Measurements from ENCODE around the gene DMRT1. TPM values are rescaled to one million over a fixed set of nuclear protein-coding genes. Genes with fewer than 3 reads are reported as not detected.

Gene DMRT1
- polyA plus RNA-seq, 1 donor from 2014 or later, result not detected

- Mint-ChIP-seq H3K4me1 (no peaks in the 10 kb centered on the region), H3K36me3 (no peaks in the 10 kb centered on the region), H3K4me3 (no peak overlapping the region), H3K9me3 (no peaks in the 10 kb centered on the region), H3K27me3 (peaks cover 12% of the 10 kb centered on the region), H3K27ac (no peak overlapping the region)
Observed at GRCh38 chr9:926976-927375, 85.5 kb downstream of the DMRT1 start.

GRCh38 chr9:928363-929042 lies 87.0 kb downstream of the DMRT1 start:
- H3K36me3 Mint-ChIP-seq, result no peaks in the 10 kb centered on the region
- H3K9me3 Mint-ChIP-seq, result no peaks in the 10 kb centered on the region
- H3K4me1 Mint-ChIP-seq, result no peaks in the 10 kb centered on the region
- peaks cover 9% of the 10 kb centered on the region for H3K27me3 Mint-ChIP-seq
- no peak overlapping the region for H3K4me3 Mint-ChIP-seq
- no peak overlapping the region for H3K27ac Mint-ChIP-seq

GRCh38 chr9:929719-930118 lies 88.2 kb downstream of the DMRT1 start:
- no peak overlapping the region for H3K4me3 Mint-ChIP-seq
- H3K27ac Mint-ChIP-seq, result no peak overlapping the region
- peaks cover 14% of the 10 kb centered on the region for H3K27me3 Mint-ChIP-seq
- H3K9me3 Mint-ChIP-seq, result no peaks in the 10 kb centered on the region
- no peaks in the 10 kb centered on the region for H3K4me1 Mint-ChIP-seq
- no peaks in the 10 kb centered on the region for H3K36me3 Mint-ChIP-seq

GRCh38 chr9:933356-933755 lies 91.9 kb downstream of the DMRT1 start:
- H3K4me3 Mint-ChIP-seq, result no peak overlapping the region
- H3K27ac Mint-ChIP-seq, result no peak overlapping the region
- peaks cover 12% of the 10 kb centered on the region for H3K27me3 Mint-ChIP-seq
- no peaks in the 10 kb centered on the region for H3K36me3 Mint-ChIP-seq
- H3K9me3 Mint-ChIP-seq, result peaks cover 0 to 6% (median 0%) of the 10 kb centered on the region in 3 donors
- H3K4me1 Mint-ChIP-seq, result no peaks in the 10 kb centered on the region

GRCh38 chr9:935348-935965 lies 94.0 kb downstream of the DMRT1 start:
- no peaks in the 10 kb centered on the region for H3K36me3 Mint-ChIP-seq
- H3K4me1 Mint-ChIP-seq, result no peaks in the 10 kb centered on the region
- H3K27me3 Mint-ChIP-seq, result peaks cover 18% of the 10 kb centered on the region
- peaks cover 0 to 14% (median 13%) of the 10 kb centered on the region in 3 donors for H3K9me3 Mint-ChIP-seq
- H3K4me3 Mint-ChIP-seq, result no peak overlapping the region
- H3K27ac Mint-ChIP-seq, result no peak overlapping the region

GRCh38 chr9:942805-943580 lies 101.5 kb downstream of the DMRT1 start:
- Mint-ChIP-seq H3K27me3 (peaks cover 14% of the 10 kb centered on the region), H3K4me3 (no peak overlapping the region)

GRCh38 chr9:947985-948384 lies 106.5 kb downstream of the DMRT1 start:
- Mint-ChIP-seq H3K4me1 (no peaks in the 10 kb centered on the region), H3K4me3 (no peak overlapping the region), H3K36me3 (no peaks in the 10 kb centered on the region), H3K9me3 (no peaks in the 10 kb centered on the region), H3K27ac (no peak overlapping the region), H3K27me3 (peaks cover 22% of the 10 kb centered on the region)

More at GRCh38 chr9:942805-943580, 101.5 kb downstream of the DMRT1 start:
- Mint-ChIP-seq H3K4me1 (no peaks in the 10 kb centered on the region), H3K27ac (peak overlapping the region in 1 of 3 donors; percentile 2), H3K36me3 (no peaks in the 10 kb centered on the region), H3K9me3 (peaks cover 0 to 13% (median 10%) of the 10 kb centered on the region in 3 donors)

- Mint-ChIP-seq H3K9me3 (no peaks in the 10 kb centered on the region), H3K27me3 (peaks cover 22% of the 10 kb centered on the region), H3K27ac (no peak overlapping the region), H3K4me1 (no peaks in the 10 kb centered on the region), H3K4me3 (peak overlapping the region in 1 of 4 donors; percentile 7), H3K36me3 (no peaks in the 10 kb centered on the region)
Observed at GRCh38 chr9:948497-948896, 107.0 kb downstream of the DMRT1 start.

- no peaks in the 10 kb centered on the region for H3K36me3 Mint-ChIP-seq
- H3K9me3 Mint-ChIP-seq, result no peaks in the 10 kb centered on the region
- H3K4me1 Mint-ChIP-seq, result no peaks in the 10 kb centered on the region
- H3K27ac Mint-ChIP-seq, result no peak overlapping the region
- peaks cover 22% of the 10 kb centered on the region for H3K27me3 Mint-ChIP-seq
- no peak overlapping the region for H3K4me3 Mint-ChIP-seq
Observed at GRCh38 chr9:950139-950538, 108.6 kb downstream of the DMRT1 start.

- H3K27me3 Mint-ChIP-seq, result peaks cover 22% of the 10 kb centered on the region
- H3K36me3 Mint-ChIP-seq, result no peaks in the 10 kb centered on the region
- no peaks in the 10 kb centered on the region for H3K4me1 Mint-ChIP-seq
- no peak overlapping the region for H3K27ac Mint-ChIP-seq
- H3K9me3 Mint-ChIP-seq, result no peaks in the 10 kb centered on the region
- H3K4me3 Mint-ChIP-seq, result no peak overlapping the region
Observed at GRCh38 chr9:952546-952945, 111.0 kb downstream of the DMRT1 start.

- H3K27ac Mint-ChIP-seq, result no peak overlapping the region
- peaks cover 26% of the 10 kb centered on the region for H3K27me3 Mint-ChIP-seq
- H3K4me1 Mint-ChIP-seq, result no peaks in the 10 kb centered on the region
- H3K9me3 Mint-ChIP-seq, result no peaks in the 10 kb centered on the region
- H3K36me3 Mint-ChIP-seq, result no peaks in the 10 kb centered on the region
- no peak overlapping the region for H3K4me3 Mint-ChIP-seq
Observed at GRCh38 chr9:959105-959504, 117.6 kb downstream of the DMRT1 start.

- Mint-ChIP-seq H3K27me3 (peaks cover 29% of the 10 kb centered on the region), H3K4me3 (no peak overlapping the region), H3K36me3 (no peaks in the 10 kb centered on the region), H3K9me3 (no peaks in the 10 kb centered on the region), H3K4me1 (no peaks in the 10 kb centered on the region), H3K27ac (no peak overlapping the region)
Observed at GRCh38 chr9:959914-960313, 118.4 kb downstream of the DMRT1 start.

- no peaks in the 10 kb centered on the region for H3K36me3 Mint-ChIP-seq
- no peaks in the 10 kb centered on the region for H3K4me1 Mint-ChIP-seq
- H3K9me3 Mint-ChIP-seq, result no peaks in the 10 kb centered on the region
- peak overlapping the region in 1 of 3 donors; percentile 13 for H3K27ac Mint-ChIP-seq
- no peak overlapping the region for H3K4me3 Mint-ChIP-seq
- peaks cover 38% of the 10 kb centered on the region for H3K27me3 Mint-ChIP-seq
Observed at GRCh38 chr9:962023-962422, 120.5 kb downstream of the DMRT1 start.

GRCh38 chr9:965497-965896 lies 124.0 kb downstream of the DMRT1 start:
- Mint-ChIP-seq H3K27me3 (peaks cover 57% of the 10 kb centered on the region), H3K4me1 (peaks cover 2 to 9% (median 3%) of the 10 kb centered on the region in 3 donors), H3K9me3 (no peaks in the 10 kb centered on the region), H3K27ac (no peak overlapping the region), H3K4me3 (no peak overlapping the region), H3K36me3 (peaks cover 2% of the 10 kb centered on the region)

- Mint-ChIP-seq H3K4me3 (peak overlapping the region in 1 of 4 donors; percentile 54), H3K27ac (peak overlapping the region in 1 of 3 donors; percentile 32), H3K9me3 (no peaks in the 10 kb centered on the region), H3K4me1 (peaks cover 2 to 9% (median 3%) of the 10 kb centered on the region in 3 donors), H3K27me3 (peaks cover 58% of the 10 kb centered on the region), H3K36me3 (peaks cover 2% of the 10 kb centered on the region)
Observed at GRCh38 chr9:966870-967269, 125.4 kb downstream of the DMRT1 start.

Data from IgD-negative memory B cell (primary cell).